ENCODE results near the gene LGALS9. TPM values are rescaled to one million over a fixed set of nuclear protein-coding genes. Genes with fewer than 3 reads are reported as not detected.
"Not testable (repeated sequence)": the region's sequence is repeated elsewhere in the genome, so short reads cannot be mapped to it uniquely, and the experiment has no call there.

Gene LGALS9
- total and polyA plus RNA-seq, 9 of the 15 experiments (the other 6 are each of a cell fraction or from before 2014, with no cell fraction given), result 0.45 to 6.9 (median 2.8) TPM

DNA sequence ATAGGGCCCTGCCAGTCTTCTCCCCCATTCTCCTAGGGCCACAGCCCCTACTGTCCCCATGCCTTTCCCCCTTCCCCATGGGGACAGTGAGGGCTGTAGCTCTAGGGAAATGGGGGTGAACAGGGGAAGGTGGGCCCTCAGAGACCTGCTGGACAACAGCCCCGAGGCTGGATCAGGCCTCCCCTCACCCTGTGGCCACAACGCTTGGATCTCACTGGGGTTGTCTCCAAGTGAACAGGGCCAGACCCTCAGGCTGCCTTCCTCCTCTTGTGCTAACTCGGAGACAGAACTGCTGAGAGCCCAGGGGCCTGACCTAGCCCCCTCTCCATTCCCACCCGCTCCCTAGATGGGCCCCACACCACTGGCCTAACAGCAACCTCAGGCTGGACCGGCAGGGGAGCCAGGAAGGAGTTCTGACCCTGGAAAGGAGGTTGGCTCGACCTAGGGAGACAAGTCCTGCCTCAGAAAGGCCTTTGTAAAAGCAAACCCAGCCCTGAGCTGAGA is 41.0 kb downstream of the LGALS9 start:
- H2AFZ ChIP-seq (ENCODE audit: low read depth, low read length); intact Hi-C loops (cut with micrococcal nuclease); H3K4me2 ChIP-seq (ENCODE audit: insufficient read depth, low read length); H3K79me2 ChIP-seq (ENCODE audit: control insufficient read depth, insufficient read depth, low read length); ATAC-seq; H3K4me1 ChIP-seq (replicated peaks in 1 of 2; ENCODE audit: control insufficient read depth in 2 of 2, insufficient read depth in 2 of 2, low read length in 2 of 2); H3K4me3 ChIP-seq; H3K9me3 ChIP-seq (replicated peaks; ENCODE audit: control insufficient read depth, insufficient read depth, low read depth, low read length); BruUV-seq (replicated peaks); FAIRE-seq; CTCF ChIA-PET (ENCODE audit: low intra/inter-chr PET ratio); H3K36me3 ChIP-seq (ENCODE audit: control insufficient read depth, insufficient read depth, low read length); in situ Hi-C loops (cut with MboI); H3K9ac ChIP-seq (ENCODE audit: insufficient read depth in 1 of 2, low read depth in 2 of 2, low read length in 2 of 2); H3K9me1 ChIP-seq (ENCODE audit: control insufficient read depth, insufficient read depth, low read length); H3K27ac ChIP-seq (ENCODE audit: extremely low read depth, low read depth, low read length); DNase-seq (ENCODE audit: extremely low read depth in 1 of 4, low spot score in 3 of 4); H4K20me1 ChIP-seq (replicated peaks; ENCODE audit: control insufficient read depth, insufficient read depth, low read length): not testable (repeated sequence)
- WGBS (ENCODE audit: insufficient coverage, low coverage, missing lambda C conversion rate), result 0% methylated on average over 4 of the region's 6 CpGs
- H3K27me3 ChIP-seq (ENCODE audit: control insufficient read depth in 2 of 2, insufficient read depth in 2 of 2, low read length in 2 of 2), result peaks cover 0 to 15% of the 10 kb centered on the region in 2 experiments; a peak in 2 of 5 replicates
- POLR2A ChIA-PET, result interaction anchor here (1.1 kb wide), 1 partner anchor 79 kb away, joined by 3 read pairs; no protein-coding TSS in a partner anchor

DNA sequence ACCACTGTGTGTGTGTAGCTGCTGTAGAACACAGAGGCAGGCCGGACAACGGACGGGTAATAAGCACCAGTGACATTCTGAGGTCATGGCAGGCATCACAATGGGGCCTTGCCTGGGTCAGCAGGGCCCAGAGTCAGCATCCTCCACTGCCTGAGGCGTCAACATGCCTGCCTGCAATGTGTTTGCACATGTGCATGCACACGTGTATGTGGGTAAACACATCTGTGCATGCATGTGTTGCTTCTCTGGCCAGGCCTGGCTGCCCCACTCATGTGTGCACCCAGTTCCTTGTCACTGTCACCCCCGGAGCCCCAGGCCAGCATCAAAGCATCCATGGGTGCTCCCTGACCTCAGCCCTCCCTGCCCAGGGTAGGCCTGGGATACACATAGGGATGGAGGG is 43.3 kb downstream of the LGALS9 start:
- Histone ChIP-seq H3K9me3 (replicated peaks; ENCODE audit: control insufficient read depth, insufficient read depth, low read depth, low read length) (no peaks in the 10 kb centered on the region), H3K27me3 (ENCODE audit: control insufficient read depth in 2 of 2, insufficient read depth in 2 of 2, low read length in 2 of 2) (peaks cover 0 to 15% of the 10 kb centered on the region in 2 experiments; a peak in 2 of 5 replicates), H3K4me2 (ENCODE audit: insufficient read depth, low read length) (no peak overlapping the region), H3K9ac (ENCODE audit: insufficient read depth in 1 of 2, low read depth in 2 of 2, low read length in 2 of 2) (no peak overlapping the region), H3K27ac (ENCODE audit: extremely low read depth, low read depth, low read length) (no peak overlapping the region), H3K9me1 (ENCODE audit: control insufficient read depth, insufficient read depth, low read length) (no peaks in the 10 kb centered on the region), H3K36me3 (ENCODE audit: control insufficient read depth, insufficient read depth, low read length) (no peaks in the 10 kb centered on the region), H2AFZ (ENCODE audit: low read depth, low read length) (no peak overlapping the region), H3K4me3 (no peak overlapping the region), H3K4me1 (replicated peaks in 1 of 2; ENCODE audit: control insufficient read depth in 2 of 2, insufficient read depth in 2 of 2, low read length in 2 of 2) (no peaks in the 10 kb centered on the region), H4K20me1 (replicated peaks; ENCODE audit: control insufficient read depth, insufficient read depth, low read length) (no peaks in the 10 kb centered on the region), H3K79me2 (ENCODE audit: control insufficient read depth, insufficient read depth, low read length) (no peaks in the 10 kb centered on the region)
- TF ChIP-seq CLOCK (CRISPR knock-in tag; IDR thresholded peaks at IDR 0.05; ENCODE audit: borderline replicate concordance) (no peak), BACH1 (tag; IDR thresholded peaks at IDR 0.05) (no peak), SRSF3 (IDR thresholded peaks at IDR 0.05; ENCODE audit: insufficient read depth, low read length) (no peak), ZNF644 (tag; IDR thresholded peaks at IDR 0.05; ENCODE audit: low read depth) (no peak), KDM2B (CRISPR knock-in tag; IDR thresholded peaks at IDR 0.05) (no peak), STAT5B (CRISPR knock-in tag; IDR thresholded peaks at IDR 0.05) (no peak), PREB (CRISPR knock-in tag; IDR thresholded peaks at IDR 0.05) (no peak), XRCC3 (IDR thresholded peaks at IDR 0.05) (no peak)
- in situ Hi-C loops (cut with MboI), result no loop called here
- DNase-seq (ENCODE audit: extremely low read depth in 1 of 4, low spot score in 3 of 4) (no peak), FAIRE-seq (no peak), ATAC-seq (no peak)
- intact Hi-C loops (cut with micrococcal nuclease), result no loop called here
- ChIA-PET POLR2A (interaction anchor here (0.6 kb wide), 1 partner anchor 596 kb away, joined by 3 read pairs; no protein-coding TSS in a partner anchor), CTCF (ENCODE audit: low intra/inter-chr PET ratio) (no interaction called here)
- no TSS peak for BruUV-seq (replicated peaks)
- WGBS (ENCODE audit: insufficient coverage, low coverage, missing lambda C conversion rate), result 0% methylated on average over 6 of the region's 6 CpGs
